ENCODE results near the gene C6orf15.

GRCh38 chr6:31090275-31090972 is 22.0 kb downstream of the C6orf15 start:
- TF ChIP-seq RAD21 (conservative IDR thresholded peaks at IDR 0.05): no peak
- no peak for TF ChIP-seq CTCF (IDR thresholded peaks at IDR 0.05; ENCODE audit: poor library complexity, severe bottlenecking)
- no peak for TF ChIP-seq POLR2AphosphoS5 (IDR thresholded peaks at IDR 0.05)
